ENCODE measurements around the gene TRIM45.
"Not testable (repeated sequence)": the region's sequence is repeated elsewhere in the genome, so short reads cannot be mapped to it uniquely, and the experiment has no call there.

The TRIM45 gene

DNA sequence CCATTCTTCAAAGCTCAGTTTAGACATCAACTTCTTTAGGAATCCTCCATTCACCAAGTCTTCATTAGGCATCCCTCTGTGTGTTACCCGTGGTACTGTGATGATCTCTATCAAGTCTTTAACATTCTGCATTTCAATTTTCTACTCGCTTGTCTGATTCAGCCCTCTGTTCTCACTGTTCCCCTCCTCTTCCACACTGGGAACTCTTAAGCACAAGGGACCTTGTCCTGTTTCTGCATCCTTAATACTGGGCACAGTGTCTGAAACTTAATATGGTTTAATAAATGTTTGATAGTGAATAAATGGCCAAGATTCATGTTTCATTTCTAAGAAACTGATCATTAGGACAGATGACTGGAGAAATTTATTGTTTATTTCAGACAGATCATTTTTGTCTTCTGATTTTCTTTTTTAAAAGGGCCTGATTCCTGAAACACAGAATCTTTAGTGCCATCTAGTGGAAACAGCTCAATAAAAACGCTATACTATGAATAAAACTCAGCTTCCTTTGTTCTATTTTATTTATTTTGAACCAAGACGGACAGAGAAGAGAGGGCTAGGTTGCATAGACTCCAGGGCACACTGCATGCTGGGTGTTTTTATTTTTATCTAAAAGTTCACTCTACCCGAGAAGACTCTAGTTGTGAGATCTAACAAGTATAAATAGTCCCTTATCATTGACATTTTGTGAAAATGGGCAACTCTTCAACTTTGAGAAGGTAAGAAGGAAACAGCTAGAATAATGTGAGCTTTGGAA, 7.0 kb upstream of the TRIM45 start:
- peak; percentile 44 for DNase-seq (ENCODE audit: low spot score)

DNA sequence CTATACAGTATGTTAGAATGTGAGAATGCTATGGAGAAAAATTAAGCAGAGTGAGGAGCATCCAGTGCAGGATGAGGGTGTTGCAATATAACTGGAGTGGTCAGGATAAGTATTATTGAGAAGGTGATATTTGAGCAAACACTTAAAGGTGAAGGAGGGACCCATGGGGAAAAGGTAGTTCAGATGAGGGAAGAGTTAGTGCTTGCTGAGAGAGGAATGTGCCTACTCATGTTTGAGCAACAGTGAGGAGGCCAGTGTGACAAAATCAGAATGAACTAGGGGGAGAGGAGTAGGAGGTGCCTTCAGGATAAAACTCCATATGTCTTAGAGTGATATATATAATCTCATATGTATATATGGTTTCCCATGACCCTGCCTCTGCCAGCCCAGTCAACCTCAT, 6.2 kb upstream of the TRIM45 start:
- DNase-seq (ENCODE audit: low spot score): no peak

DNA sequence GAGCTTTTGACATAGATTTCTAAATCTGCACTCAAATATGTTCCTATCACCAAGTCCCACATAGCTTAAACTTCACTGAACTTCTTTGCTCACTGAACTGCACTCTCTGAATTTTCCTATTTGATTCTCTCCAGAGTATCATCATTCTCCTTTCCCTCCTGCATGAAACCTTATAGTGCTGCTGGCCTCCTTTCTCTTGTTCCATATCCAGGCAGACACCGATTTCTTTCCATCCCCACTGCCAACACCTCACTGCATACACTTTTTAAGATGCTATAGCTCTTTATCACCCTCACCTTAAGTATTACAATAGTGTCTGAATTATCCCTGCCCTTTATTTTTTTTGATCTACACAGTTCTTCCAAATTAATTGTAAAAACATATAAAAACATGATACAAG, 3.1 kb upstream of the TRIM45 start:
- no peak for DNase-seq (ENCODE audit: low spot score)

DNA sequence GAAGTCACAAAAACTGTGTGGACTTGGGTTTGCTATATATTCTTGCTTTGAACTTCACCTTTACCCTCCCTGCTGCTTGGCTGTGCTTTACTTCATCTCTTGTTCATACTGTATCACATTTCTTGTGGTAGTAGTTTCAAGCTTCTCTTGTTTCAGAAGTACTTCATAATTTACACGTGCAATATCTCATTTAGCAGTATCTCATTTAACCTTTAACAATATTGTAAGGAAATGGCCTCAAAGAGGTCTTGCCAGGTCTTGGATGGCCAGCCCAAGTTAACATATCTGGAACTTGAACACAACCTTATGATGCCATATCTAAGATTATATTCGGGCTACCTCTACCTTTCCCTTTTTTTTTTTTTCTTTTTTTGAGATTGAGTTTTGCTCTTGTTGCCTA, 1.7 kb upstream of the TRIM45 start:
- DNase-seq (ENCODE audit: low spot score): no peak

DNA sequence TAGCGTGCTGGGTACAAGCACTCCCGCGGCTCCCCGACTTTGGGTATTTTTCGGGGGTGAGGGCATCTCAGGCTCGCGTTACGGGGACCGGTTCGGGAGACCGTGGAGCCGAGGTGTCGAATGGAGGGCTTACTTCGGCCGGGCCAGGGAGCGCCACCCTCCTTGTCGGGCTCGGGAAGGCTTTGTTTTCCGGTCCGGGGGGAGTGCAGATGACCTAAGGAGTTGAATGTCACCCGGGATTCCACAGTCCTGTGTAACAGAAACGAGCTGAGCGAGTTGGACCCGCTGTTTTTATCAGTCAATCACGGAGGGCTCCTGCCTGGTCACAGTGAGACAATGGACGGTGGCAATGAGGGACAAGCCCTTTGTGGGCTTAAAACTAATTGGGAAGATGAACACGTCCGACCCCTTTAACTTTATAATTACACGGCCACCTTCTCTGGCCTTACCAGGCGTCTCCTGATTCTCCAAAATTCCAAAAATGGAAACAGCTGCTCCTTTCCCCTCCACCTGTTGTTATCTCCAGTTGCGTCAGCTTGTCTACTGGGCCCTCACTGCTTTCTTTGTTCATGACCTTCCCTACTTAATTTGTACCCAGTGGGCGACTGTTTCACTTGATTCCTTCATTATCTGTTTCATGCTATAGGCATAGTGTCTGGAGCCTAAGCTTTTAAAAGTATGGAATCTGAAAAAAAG, 929 bp upstream of the TRIM45 start:
- no peak for DNase-seq (ENCODE audit: low spot score)

DNA sequence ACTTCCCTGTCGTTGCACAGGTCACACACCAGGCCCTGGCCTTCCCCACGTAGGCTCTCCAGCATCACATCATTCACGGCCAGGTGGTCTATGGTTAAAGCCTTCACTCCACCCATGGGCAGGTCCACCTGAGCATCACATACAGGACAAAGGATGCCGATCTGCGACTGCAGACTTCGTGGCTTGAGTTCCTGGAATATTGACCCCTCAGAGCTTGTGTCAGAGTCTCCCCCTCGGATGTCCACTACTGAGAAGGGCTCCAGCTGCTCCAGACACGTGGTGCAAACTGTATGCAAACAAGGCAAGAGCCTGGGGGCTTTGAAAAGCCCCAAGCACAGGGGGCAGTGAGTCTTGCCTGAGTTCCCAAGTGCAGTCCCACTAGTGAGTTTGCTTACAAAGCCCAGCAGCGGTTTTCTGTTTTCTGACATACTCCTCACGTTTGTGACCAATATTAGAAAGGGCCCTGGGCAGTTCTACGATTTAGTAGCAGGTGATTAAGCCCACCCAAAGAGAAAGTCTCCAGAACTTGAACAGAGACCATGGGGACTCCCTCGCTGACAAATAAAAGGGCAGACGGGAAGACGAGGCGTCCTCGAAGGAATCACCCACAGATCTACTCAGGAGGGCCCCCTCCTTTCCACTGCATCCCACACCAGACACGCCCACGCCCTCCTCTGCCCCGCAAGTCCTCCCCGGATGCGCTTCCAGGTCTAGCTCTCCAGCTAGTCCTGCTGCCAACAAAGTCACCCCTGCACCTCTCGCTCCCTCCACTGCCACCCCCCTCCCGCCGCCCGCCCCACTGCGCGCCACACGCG, 568 bp downstream of the TRIM45 start:
- DNase-seq (ENCODE audit: low spot score): no peak

DNA sequence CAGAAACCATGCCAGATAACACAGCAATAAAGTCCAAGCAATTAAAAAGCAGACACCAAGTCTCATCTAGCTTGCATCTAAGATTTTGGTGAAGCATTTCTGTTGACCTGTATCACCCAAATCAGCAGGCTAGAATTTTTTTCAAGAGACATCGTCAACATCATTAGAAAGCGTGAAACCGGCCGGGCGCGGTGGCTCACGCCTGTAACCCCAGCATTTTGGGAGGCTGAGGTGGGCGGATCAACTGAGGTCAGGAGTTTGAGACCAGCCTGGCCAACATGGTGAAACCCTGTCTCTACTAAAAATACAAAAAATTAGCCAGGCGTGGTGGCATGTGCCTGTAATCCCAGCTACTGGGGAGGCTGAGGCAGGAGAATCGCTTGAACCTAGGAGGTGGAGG, 2.4 kb downstream of the TRIM45 start:
- DNase-seq (ENCODE audit: low spot score): not testable (repeated sequence)

DNA sequence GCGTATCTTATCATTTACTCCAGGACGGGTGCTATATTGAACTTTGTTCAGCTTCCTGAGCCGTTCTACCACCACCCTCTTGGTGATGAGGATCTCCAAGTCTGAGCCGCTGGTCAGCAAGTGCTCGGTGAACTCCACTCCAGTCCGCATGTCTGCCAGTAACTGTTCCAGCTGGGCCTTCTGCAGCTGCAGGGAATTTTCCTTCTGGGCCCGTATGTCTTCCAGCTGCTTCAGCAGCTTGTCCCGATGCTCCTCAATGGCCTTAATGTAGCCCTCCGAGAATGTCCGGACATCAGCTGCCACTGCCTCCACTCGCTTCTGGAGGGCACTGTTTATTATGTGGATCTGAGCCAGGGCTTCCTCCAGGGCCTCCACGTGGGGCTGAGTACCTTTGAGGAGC, 3.4 kb downstream of the TRIM45 start:
- DNase-seq (ENCODE audit: low spot score): no peak

DNA sequence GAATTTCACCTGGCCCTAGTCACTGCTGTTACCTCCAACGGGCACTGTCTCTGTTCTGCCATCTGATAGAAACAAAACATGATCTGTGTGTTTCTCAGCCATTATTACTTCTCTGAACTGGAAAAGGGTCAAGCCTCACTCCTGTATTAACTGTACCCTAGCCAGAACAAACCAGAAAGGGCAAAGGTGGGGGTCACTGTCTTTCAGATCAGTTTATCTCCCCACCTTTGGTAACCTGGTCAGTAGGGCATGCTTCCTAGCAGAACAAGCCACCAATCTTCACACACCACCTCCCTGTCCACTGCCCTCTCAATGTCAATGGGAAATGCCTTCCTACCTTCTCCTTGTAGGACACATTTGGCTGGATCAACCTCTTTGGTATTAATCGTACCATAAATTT, 3.9 kb downstream of the TRIM45 start:
- no peak for DNase-seq (ENCODE audit: low spot score)

DNA sequence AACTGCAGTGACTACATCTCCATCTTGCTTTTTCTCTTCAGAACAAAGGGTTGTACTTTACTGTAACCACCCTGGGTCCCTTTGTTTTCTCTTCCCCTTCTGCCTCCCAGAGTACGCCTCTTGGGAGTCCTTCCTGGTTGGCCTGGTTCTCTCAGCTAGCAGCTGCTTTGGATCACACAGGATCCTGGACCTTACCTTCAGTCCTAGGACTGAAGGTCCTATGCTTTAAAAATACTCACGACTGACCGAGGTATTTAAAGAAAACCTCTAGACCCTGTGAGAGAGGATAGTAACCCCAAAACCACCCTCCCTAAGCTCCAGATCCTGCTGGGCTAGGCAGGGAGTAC, 4.8 kb downstream of the TRIM45 start:
- DNase-seq (ENCODE audit: low spot score): no peak

DNA sequence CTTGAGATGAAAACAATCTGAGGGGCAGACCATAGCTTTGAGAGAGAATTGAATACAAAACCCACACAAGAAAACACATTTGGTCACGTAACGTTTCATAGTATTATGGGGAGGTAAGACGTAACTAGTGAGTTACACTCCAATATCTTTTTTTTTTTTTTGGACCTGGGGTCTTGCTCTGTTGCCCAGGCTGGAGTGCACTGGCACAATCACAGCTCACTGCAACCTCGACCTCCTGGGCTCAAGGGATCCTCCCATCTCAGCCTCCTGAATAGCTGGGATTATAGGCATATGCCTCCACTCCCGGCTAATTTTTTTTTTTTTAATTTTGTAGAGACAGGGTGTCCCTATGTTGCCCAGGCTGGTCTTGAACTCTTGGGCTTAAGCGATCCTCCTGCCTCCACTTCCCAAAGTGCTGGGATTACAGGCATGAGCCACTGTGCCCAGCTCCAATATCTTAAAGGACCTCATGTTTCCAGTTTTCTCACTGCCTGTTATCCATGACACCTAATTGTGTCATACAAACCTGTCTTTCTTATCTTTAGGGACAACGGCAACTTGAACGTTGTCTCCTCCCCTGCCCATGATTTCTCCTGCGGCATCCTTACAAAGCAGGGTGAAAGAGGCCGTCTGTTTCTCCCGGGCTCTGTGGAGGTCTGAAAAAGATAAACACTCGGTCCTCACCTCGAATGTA, 5.3 kb downstream of the TRIM45 start:
- DNase-seq (ENCODE audit: low spot score): no peak

DNA sequence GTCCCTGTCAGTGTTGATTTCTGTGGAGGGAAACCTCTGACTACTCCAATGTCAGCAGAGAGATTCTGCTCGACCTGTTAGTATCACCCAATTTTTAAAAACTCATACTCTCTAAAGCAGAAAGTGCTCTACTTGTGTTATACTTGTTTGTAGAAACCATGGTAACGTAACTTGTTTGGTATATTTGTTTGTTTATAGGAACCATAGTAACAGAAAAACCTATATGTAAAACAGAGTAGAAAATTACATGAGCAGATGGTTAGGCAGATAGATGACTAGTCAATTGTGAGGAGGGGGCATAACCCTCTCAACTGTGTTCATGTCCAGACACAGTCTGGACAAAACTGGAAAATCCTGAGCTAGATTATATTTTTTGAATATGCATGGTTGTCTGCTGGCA, 6.7 kb downstream of the TRIM45 start:
- no peak for DNase-seq (ENCODE audit: low spot score)

DNA sequence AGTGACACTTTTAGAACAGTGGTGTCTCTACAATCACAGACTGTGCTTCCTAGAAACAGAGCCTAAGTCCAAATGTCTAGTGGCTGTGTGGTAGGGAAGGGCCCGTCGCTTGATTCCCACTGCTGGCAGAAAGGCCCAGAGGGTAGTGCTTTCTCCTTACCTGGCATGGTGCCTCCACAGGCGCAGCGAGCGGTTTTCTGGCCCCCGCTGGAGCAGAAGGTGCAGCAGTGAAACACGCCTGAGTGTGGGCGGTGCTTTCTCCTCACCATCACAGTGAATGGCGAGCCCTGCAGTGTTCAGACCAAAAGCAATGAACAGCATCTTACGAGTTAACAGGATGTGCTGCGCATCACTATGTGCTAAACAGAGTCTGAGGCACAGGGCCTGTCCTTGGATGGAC, 8.3 kb downstream of the TRIM45 start:
- no peak for DNase-seq (ENCODE audit: low spot score)

DNA sequence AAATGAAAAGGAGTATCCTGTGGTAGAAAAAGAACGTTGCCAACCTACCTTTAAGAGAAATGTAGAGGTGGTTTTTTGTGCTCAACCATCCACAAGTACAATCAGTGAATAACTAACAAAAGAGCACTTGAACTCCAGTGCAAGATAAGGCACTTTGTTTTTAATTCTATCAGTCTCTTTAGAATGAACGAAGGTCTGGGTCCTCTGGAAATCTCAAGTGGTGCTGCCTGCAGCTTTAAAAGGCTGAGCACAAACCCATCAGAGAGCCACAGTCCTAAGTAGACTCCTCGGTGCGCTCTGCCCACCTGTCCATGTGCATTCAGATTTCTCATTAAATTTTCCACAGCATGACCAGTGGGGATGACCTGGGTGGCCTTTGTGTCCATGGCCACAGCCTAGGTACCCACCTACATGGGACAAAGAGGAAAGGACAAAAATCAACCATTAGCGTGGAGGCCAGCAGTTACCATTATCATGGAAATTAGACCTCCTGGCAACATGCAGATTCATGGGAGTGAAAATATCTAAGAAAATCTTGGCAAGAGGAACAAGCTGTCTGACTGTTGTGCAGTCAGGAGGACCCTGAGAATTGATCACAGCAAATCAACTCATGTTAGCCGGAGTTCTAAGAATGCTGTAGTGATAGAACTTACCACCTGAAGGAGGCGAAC, 9.4 kb downstream of the TRIM45 start:
- DNase-seq (ENCODE audit: low spot score): no peak

DNA sequence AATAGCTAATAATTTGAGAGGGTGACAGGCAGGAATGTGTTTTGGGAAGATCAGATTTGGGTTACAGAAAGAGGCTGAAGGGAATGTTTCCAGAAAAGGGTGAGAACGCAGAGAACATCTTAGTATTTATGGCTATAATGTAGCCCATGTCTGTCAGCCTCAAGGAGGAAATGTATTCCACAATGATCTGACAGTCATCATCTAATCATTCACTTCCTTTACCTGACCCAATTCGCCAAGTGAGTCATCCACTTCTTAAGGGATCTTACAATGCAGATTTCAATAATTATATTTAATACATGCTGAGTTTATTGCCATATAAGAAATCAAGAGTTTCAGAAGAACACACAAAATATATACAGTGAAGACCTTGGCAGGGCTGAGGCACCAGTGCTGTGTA, 10.8 kb downstream of the TRIM45 start:
- DNase-seq (ENCODE audit: low spot score): no peak

DNA sequence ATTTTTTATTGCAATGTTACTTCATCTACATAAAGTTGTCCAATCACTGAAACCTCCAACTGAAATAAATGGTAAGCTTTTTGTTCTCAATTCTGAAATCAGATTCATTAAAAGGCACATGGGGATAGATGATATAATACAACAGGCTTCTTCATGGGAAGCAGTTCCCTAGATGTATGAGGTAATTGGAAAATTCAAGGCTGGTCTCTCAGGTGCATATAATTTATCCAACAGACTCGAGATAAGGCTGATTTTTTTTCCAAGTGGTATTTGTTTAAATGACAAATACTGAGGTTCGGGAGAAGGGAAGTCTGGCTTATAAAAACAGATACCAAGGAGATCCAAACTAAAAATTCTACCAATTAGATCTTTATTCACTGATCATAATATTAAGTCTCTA, 14.2 kb downstream of the TRIM45 start:
- DNase-seq (ENCODE audit: low spot score): no peak

DNA sequence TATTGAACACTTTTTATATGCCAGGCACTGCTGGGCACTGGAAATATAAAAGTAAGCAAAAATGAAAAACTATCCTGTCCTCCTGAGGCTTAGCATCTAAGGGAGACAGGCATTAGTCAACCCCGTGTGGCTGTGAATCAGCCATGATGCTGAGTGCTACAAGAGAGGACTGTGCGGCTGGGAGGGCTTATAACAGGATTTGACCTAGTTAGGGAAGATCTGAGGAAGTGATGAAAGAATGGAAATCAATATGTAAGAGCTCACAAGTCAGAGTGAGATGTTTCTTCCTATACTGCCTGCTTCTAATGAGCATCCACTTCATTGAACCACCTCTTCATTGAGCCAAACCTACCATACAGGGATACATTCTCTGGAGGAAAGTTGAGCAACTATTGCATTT, 15.1 kb downstream of the TRIM45 start:
- DNase-seq (ENCODE audit: low spot score): no peak

DNA sequence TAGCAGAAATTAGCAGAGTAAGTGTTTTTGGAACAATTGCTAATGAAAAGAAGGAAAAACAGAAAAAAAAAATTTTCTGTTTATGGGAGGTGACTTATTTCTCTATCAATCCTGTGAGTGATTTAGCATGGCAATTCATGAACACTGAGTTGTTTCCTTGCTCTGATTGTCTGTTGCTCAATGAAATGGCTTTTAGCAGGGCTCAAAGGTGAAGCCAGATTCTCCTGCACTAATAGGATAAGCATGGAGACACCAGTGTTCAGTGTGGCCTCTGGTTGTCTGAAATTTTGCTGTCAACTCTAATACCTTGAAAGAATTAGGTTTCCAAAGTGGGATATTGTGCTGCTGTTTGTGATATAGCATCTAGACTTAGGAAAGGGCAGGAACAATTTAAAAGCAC, 15.8 kb downstream of the TRIM45 start:
- DNase-seq (ENCODE audit: low spot score): no peak

DNA sequence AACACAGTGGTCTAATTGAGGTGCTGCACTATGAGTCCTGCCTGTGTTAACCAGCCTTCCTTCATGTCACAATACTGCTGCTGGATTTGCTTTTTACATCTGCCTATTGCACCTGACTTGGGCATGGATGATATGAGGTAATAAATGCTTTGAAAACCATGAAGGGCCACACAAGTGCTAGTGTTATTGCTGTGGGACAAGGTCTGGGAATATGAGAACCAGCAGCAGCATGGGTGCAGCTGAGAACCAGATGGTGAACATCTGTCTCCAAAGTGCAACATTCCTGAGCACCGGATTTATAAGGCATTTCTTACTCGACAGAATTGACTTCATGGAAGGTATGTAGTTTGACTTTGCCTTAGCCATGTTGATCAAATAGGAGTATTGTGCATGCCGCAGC, 16.6 kb downstream of the TRIM45 start:
- no peak for DNase-seq (ENCODE audit: low spot score)

DNA sequence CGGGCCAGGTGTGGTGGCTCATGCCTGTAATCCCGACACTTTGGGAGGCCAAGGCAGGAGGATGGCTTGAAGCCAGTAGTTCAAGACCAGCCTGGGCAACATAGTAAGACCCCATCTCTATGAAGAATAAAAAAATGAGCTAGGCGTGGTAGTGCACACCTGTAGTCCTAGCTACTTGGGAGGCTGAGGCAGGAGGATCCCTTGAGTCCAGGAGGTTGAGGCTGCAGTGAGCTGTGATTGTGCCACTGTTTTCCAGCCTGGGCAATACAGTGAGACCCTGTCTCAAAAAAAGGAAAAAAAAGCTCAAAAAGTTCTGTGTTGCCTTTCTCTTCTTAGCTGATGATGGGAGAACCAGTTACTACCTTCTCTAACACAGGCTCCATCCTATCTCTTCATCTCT, 19.7 kb downstream of the TRIM45 start:
- DNase-seq (ENCODE audit: low spot score): not testable (repeated sequence)

DNA sequence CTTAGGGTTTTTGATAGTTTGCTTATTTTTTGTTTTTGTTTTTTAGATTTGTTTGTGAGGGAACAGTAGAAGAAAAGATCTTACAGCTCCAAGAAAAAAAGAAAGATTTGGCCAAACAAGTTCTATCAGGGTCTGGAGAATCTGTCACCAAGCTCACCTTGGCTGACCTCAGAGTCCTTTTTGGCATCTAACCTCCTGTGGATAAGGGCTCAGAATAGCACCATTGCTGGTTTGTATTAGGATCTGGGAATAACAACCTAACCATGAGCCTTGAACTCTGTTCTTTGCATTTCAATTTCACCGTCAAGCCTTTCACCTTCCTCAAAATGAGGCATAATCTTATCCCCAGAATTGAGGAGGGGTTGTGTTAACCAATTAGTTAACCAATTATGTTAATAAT, 20.2 kb downstream of the TRIM45 start:
- no peak for DNase-seq (ENCODE audit: low spot score)

DNA sequence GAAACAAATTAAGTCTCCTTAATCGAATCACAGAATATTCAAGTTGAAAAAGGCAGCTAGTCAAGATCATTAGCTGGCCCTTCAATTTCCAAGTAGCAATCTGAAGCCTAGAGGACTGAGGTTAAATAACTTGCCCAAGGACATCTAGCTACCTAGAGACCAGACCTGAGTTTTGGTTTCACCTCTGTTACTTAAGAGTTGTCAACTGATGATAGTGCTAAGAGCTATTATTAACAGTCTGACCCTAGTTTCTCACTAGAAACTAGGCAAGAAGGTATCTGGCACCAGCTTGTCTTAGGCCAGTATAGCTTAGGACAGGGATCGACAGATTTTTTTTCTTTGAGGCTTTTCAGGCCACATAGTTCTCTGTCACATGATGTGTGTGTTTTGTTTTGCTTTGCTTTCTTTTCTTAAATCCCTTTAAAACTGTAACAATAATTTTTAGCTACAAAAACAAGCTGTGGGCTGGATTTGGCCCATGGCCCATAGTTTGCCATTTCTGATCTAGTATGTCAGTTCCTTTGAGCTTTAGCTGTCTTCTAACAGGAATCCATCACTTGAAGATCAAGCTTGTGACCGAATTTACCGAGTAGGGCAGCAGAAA, 23.2 kb downstream of the TRIM45 start:
- DNase-seq (ENCODE audit: low spot score): no peak

All from CD4-positive, alpha-beta T cell treated with Interleukin-15 for 4 hours (primary cell).